ENCODE results near the gene GRIP2.

GRIP2 gene

DNA sequence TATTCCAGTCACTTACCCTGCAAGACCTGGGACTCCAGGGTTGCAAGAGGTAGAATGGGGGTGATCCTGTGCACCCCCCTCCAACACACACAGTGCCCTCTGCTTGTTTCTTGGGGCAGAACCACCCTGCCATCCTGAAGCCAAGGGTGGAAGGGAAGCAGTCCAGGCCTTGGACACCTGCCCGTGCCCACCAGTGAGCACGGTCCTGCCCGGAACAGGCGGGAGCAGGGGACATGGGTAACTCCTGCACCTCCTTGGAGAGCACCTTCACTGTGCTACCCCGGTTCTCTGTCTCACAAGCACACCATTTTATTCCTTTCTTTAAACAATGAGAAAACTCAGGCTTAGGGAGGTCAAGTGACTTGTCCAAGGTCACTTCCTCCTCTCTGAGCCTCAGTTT lies 80.8 kb downstream of the GRIP2 start:
- TF ChIP-seq, protein P1, sequence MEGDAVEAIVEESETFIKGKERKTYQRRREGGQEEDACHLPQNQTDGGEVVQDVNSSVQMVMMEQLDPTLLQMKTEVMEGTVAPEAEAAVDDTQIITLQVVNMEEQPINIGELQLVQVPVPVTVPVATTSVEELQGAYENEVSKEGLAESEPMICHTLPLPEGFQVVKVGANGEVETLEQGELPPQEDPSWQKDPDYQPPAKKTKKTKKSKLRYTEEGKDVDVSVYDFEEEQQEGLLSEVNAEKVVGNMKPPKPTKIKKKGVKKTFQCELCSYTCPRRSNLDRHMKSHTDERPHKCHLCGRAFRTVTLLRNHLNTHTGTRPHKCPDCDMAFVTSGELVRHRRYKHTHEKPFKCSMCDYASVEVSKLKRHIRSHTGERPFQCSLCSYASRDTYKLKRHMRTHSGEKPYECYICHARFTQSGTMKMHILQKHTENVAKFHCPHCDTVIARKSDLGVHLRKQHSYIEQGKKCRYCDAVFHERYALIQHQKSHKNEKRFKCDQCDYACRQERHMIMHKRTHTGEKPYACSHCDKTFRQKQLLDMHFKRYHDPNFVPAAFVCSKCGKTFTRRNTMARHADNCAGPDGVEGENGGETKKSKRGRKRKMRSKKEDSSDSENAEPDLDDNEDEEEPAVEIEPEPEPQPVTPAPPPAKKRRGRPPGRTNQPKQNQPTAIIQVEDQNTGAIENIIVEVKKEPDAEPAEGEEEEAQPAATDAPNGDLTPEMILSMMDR (conservative IDR thresholded peaks at IDR 0.05; ENCODE audit: low read length), result no peak
- H3K4me3 ChIP-seq (ENCODE audit: low read length), result no peak overlapping the region

DNA sequence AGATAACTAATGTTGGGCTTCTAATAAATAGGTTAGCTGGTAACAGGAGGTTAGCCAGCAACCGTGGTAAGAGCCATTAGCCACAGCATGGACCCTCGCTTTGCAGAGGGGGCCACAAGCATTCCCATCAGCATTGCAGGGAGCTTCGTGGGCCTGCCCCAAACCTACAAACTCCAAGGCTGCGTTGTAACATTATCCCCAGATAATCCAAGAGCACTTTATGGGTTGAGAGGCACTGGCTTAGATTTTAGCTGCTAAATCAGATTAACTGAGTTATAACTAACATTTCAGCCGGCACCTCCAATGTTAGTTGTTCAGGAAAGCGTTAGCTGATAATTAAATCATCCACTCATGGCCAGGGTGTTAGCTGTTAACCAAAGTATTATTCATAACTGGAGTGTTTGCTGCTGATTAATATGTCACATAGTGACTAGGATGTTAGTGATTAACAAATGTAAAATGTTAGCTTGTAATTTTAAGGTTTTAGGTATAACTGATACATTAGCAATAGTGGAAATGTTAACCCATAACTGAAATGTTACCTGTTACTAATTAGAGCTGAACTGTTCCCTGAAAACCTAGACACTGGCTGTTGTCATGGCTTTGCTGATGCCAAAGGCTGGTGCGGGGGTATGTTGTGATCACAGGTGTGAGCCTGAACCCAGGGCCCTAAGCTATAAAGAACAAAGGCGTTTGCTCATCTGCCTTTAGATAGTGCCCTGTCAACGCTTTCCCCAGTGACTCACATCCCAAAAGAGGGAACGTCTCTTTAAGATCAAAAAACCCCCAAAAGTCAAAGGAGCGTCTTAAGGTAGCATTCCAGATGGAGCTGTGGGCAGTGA lies 81.5 kb downstream of the GRIP2 start:
- TF ChIP-seq, protein P1 (conservative IDR thresholded peaks at IDR 0.05; ENCODE audit: low read length), result no peak
- no peak overlapping the region for H3K4me3 ChIP-seq (ENCODE audit: low read length)
- DNase-seq (ENCODE audit: low read depth), result no peak

More for the DNA sequence above, 80.8 kb downstream of the GRIP2 start:
- no peak for DNase-seq (ENCODE audit: low read depth)

DNA sequence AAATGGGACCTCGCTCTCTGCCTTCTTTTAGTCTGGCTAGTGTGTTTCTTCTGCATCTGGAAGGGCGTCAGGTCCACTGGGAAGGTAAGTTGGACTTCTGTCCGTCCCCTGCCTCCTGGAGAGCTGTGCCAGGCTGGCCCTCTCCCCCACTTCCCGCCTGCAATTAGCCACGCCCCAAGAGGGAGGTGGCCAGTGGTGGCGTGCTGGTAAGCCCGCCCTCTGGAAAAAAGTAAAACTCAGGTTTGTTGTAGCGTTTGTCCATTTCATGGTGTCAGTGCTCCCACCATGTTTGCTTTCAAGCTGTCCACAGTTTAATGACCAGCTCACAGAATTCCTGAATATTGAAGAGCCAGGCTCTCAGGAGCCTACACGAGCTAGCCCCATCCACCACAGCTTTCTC lies 82.1 kb downstream of the GRIP2 start:
- DNase-seq (ENCODE audit: low read depth), result no peak
- H3K4me3 ChIP-seq (ENCODE audit: low read length), result no peak overlapping the region
- TF ChIP-seq, protein P1 (conservative IDR thresholded peaks at IDR 0.05; ENCODE audit: low read length), result no peak

DNA sequence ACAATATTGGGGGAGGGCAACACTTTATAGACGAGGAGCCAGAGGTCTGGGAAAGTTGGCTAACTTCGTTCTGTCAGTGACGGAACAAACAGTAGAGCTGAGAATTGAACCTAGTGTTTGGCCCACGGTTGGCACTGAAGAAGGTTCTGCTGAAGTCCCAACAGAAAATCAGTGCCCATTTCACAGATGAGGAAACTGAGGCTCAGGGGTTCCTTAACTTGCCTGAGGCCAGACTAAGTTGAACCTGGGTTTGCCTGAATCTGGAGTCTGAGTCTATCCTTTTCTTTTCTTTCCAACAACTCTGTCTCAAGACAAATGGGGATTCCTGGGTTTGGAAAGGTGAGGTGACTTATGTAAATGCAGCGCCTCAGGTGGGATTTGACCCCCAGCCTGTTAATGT lies 82.7 kb downstream of the GRIP2 start:
- H3K4me3 ChIP-seq (ENCODE audit: low read length), result no peak overlapping the region
- TF ChIP-seq, protein P1 (conservative IDR thresholded peaks at IDR 0.05; ENCODE audit: low read length), result no peak
- no peak for DNase-seq (ENCODE audit: low read depth)

DNA sequence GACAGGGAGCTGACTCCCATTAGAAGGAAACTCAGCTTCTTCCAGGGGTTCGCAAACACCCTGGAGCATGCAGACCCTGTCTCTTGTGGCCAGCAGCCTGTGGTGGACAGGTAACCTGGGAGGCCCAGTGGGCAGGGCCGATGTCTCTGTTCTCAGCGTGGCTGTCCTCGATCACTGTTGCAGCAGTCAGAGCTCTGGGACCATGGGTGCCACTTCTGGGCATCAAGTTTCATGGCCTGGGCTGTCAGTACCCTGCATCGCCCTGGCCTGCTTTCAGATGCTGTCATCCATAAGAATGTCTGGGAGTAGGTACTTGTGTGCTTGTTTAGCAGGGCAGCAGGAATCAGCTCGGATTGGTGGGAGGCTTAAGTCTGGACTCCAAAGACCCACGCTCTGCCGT lies 83.3 kb downstream of the GRIP2 start:
- H3K4me3 ChIP-seq (ENCODE audit: low read length), result no peak overlapping the region
- TF ChIP-seq, protein P1 (conservative IDR thresholded peaks at IDR 0.05; ENCODE audit: low read length), result no peak
- DNase-seq (ENCODE audit: low read depth), result no peak

DNA sequence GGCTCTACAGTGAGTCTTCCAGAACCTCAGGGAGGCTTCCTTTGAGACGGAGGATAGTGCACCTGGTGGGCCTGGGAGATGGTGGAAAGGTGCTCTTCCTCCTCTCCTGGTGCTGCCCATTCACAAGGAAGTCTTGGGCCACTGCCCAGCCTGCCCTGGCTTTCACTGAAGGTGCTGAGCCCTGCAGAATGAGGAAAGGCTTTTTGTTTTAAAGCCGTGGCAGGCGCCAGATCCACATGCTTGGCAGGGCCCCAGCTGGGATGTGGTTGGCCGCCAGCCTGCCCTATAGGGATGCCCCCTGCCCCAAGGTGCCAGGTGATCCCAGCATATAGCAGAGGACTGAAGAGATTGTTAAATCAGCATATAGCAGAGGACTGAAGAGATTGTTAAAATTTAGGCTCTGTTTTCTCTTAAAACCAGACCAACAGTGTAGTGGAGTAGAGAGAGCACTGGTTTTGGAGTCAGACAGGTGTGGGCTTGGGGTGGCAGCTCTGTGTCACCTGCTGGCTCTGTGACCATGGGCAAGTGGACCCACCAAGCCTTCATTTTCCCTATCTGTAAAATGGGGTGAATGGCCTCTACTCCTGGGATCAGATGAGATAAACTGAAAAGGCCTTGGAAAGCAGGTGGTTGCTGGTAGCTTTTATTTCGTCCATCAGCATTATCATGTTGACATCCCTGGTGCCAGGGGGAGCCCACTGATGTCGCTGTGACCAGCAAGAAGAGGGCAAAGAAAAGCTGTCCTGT lies 84.4 kb downstream of the GRIP2 start:
- H3K4me3 ChIP-seq (ENCODE audit: low read length), result no peak overlapping the region
- TF ChIP-seq, protein P1 (conservative IDR thresholded peaks at IDR 0.05; ENCODE audit: low read length), result no peak
- DNase-seq (ENCODE audit: low read depth), result no peak

Data from AG10803 (cell line).